AG04450 (cell line): ENCODE data around the gene FAM114A1. TPM values are rescaled to one million over a fixed set of nuclear protein-coding genes. Genes with fewer than 3 reads are reported as not detected.
A peak's percentile ranks its signal among the peaks of the same experiment; 100 is the strongest.

Experiments
- CTCF ChIA-PET: fragments of 300-600, 350-600 bp; formaldehyde crosslinking; extraction: SDS; loops from one replicate; lab custom pipeline; 2022; ENCODE audit warnings: antibody characterized with exemption, inconsistent platforms; lab: Charles Lee
- POLR2A ChIA-PET: fragments of 350-600 bp; formaldehyde crosslinking; extraction: SDS; loops from one replicate; lab custom pipeline; 2021; ENCODE audit warnings: antibody characterized with exemption, inconsistent platforms; lab: Yijun Ruan, JAX
- DNase-seq: peaks from one replicate; pipeline ENCODE4 v3.0.0-alpha.2; 2011; ENCODE audit warnings: low read depth, low spot score
- H3K27ac ChIP-seq: one replicate; pipeline ENCODE4 v1.5.1; 2012; ENCODE audit warnings: low read depth, low read length, control low read depth
- H3K27me3 ChIP-seq: one replicate; pipeline ENCODE4 v1.6.0; 2012; ENCODE audit warnings: low read length; ENCODE audit not compliant: control insufficient read depth, insufficient read depth
- H3K4me3 ChIP-seq: 2 replicates; pipeline ENCODE4 v1.5.1; 2011; ENCODE audit warnings: mild to moderate bottlenecking, low read depth, low read length, control low read depth
- H3K9me3 ChIP-seq: 2 replicates; pipeline ENCODE4 v1.5.1; 2012; ENCODE audit warnings: low read length; ENCODE audit not compliant: control insufficient read depth, insufficient read depth
- CTCF ChIP-seq: IDR thresholded peaks from 2 replicates; pipeline ENCODE4 v1.5.1; 2011; ENCODE audit warnings: low read depth, low read length, control low read depth, inconsistent platforms
- polyA minus RNA-seq: library from RNA; depleted of rRNA, polyadenylated mRNA; stranded (reverse); fragments of >200 nt; gene quantifications from 2 replicates; pipeline ENCODE4 v1.2.3, GENCODE V29; 2011; rRNA and poly(A)+ RNA removed
- polyA plus RNA-seq: library from polyadenylated mRNA; depleted of rRNA; stranded (reverse); fragments of >200 nt; gene quantifications from 2 replicates; pipeline ENCODE4 v1.2.3, GENCODE V29; 2011; rRNA removed

FAM114A1 gene
- polyA plus RNA-seq (258 and 303 TPM in 2 replicates), polyA minus RNA-seq (487 and 548 TPM in 2 replicates)

DNA sequence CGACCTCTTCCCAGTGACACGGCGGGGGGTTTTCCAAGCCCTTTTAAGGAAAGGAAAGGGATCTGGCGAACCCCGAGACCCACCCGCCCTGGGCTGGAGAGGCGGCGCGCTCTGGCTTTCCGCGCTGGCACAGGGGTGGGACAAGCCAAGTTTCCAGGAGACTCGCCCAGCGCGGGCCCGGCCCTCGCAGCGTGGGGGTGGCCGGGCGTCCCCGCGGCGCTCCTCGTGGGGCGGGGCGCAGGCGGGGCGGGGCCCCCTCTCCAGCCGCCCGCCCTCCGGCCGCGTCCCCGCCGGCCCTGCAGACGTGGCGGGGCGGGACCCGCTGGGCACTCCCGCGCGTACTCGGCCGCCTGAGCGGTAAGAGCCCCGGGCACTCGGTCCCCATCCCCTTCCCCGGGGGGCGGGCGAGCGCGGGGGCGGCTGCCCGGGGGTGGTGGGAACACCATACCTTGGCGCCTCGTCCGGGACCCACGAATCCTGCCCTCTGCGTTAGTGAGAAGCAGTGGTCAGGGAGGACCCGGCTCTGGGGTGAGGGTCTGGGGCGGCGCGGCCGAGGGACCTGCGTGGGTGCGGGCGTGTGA, at the start of gene FAM114A1:
Gene FAM114A1 (plus strand): TSS at position 329 of the 581 bp plus-strand sequence. CDS start 10,273 bp downstream, outside the sequence.
- peak within 1 kb of the TSS; percentile 97 for H3K4me3 ChIP-seq
- TF ChIP-seq CTCF: no peak
- ChIA-PET CTCF (interaction anchor here (0.5 to 1.4 kb wide), 3 partner anchors 12 to 108 kb away, joined by 4 to 5 read pairs (median 4); partner anchors contain the start of gene TLR6), POLR2A (interaction anchor here (0.7 to 2.0 kb wide), 3 partner anchors 12 to 22 kb away, joined by 3 to 8 read pairs (median 5); no protein-coding TSS in a partner anchor)
- no peak for DNase-seq
- H3K27me3 ChIP-seq: no peaks in the 10 kb centered on the region
- peaks cover 6% of the 10 kb centered on the region; the same call in 1 of the 2 replicates for H3K9me3 ChIP-seq
- H3K27ac ChIP-seq: peak within 1 kb of the TSS; percentile 97

DNA sequence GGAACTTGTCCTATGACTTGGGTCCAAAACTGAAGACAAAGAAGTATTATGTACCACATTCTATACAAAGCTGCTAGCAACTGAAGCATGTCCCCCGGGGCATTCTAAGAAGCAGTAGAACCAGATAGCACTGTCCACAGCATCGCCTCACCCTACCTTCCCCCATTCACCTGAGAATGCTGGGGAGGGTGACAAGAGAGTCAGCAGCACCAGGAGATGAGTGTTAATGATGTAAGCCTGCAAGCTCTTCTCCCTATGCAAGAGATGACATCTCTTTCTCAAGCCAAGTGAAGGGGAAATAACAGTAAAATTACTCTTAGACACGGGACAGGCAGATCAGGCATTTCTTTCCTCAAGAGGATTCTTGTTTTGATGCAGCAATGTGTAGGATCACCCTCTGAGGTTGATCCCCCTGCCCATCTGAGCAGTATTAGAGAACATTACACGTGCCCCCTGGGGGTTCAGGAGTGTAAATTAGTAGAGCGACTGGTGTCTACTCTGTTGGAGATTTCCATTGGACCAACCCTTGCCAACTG, 49.1 kb upstream of the FAM114A1 start:
- POLR2A ChIA-PET: no interaction called here

DNA sequence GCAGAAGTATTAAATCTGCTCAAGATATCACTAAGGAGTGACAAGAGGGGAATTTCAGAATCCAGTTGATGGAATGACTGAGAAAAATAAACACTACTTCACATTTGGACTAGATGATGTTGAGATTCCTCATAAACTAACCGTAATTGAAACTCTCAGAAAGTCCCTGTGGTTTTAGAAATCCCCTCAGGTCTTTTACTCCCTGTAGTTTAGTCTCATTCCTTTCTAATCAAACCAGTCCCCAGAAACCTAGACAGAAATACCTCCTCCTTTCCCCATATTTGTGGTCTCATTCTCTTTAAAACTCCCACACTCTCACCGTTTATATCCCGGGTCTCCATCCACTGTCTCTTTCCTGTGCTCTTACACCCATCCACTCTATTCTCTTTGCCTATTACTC, 48.0 kb upstream of the FAM114A1 start:
- TF ChIP-seq CTCF: no peak
- ChIA-PET POLR2A (no interaction called here), CTCF (interaction anchor here (1.2 kb wide), 1 partner anchor 41 kb away, joined by 3 read pairs; no protein-coding TSS in a partner anchor)
- no peak for DNase-seq
- Histone ChIP-seq H3K4me3 (no peak overlapping the region), H3K27me3 (no peaks in the 10 kb centered on the region), H3K27ac (no peak overlapping the region), H3K9me3 (peaks cover 9% of the 10 kb centered on the region)

More for the DNA sequence above, 49.1 kb upstream of the FAM114A1 start:
- TF ChIP-seq CTCF: no peak
- no peak for DNase-seq
- Histone ChIP-seq H3K4me3 (no peak overlapping the region), H3K27me3 (no peaks in the 10 kb centered on the region), H3K27ac (no peak overlapping the region), H3K9me3 (peaks cover 6% of the 10 kb centered on the region)
- CTCF ChIA-PET: interaction anchor here (0.7 to 1.2 kb wide), 2 partner anchors 36 to 42 kb away, joined by 3 read pairs; partner anchors contain the start of gene TLR10

- POLR2A ChIA-PET: no interaction called here
- no peak for TF ChIP-seq CTCF
- CTCF ChIA-PET: interaction anchor here (1.7 kb wide), 1 partner anchor 40 kb away, joined by 5 read pairs; no protein-coding TSS in a partner anchor
- no peaks in the 10 kb centered on the region for H3K27me3 ChIP-seq
- H3K9me3 ChIP-seq: peaks cover 9% of the 10 kb centered on the region
- H3K4me3 ChIP-seq: no peak overlapping the region
- H3K27ac ChIP-seq: no peak overlapping the region
- DNase-seq: no peak
These were observed 47.1 kb upstream of the FAM114A1 start for GRCh38 chr4:38820329-38821061.
